Measurements from ENCODE around the gene SEMA3B.

GRCh38 chr3:50235716-50236483 is 33.0 kb upstream of the SEMA3B start, which contains the start of gene GNAI2:
- TF ChIP-seq CTCF (IDR thresholded peaks at IDR 0.05; ENCODE audit: low read length) (no peak), EZH2 (optimal IDR thresholded peaks at IDR 0.05; ENCODE audit: low read depth, low read length) (no peak)
